ENCODE data around the gene MCUB.
"Not testable (repeated sequence)": the region's sequence is repeated elsewhere in the genome, so short reads cannot be mapped to it uniquely, and the experiment has no call there.

MCUB gene

GRCh38 chr4:109589119-109589518 lies 29.1 kb downstream of the MCUB start:
- no peak overlapping the region for H3K4me3 ChIP-seq (ENCODE audit: low read depth, low read length)
- H3K36me3 ChIP-seq (replicated peaks): no peaks in the 10 kb centered on the region
- no peak overlapping the region for H3K27ac ChIP-seq
- DNase-seq: no peak
- no peaks in the 10 kb centered on the region for H3K27me3 ChIP-seq (replicated peaks)
- in situ Hi-C loops (cut with HindIII; ENCODE audit: low pct_ligation_motif_present, low sequenced_read_pairs): no loop called here
- TF ChIP-seq CTCF (IDR thresholded peaks at IDR 0.05; ENCODE audit: low read depth, low read length, missing control alignments): no peak

GRCh38 chr4:109589605-109590004 lies 29.6 kb downstream of the MCUB start:
- Histone ChIP-seq H3K4me3 (ENCODE audit: low read depth, low read length) (no peak overlapping the region), H3K27ac (no peak overlapping the region), H3K36me3 (replicated peaks) (no peaks in the 10 kb centered on the region)

GRCh38 chr4:109590905-109591304 lies 30.9 kb downstream of the MCUB start:
- DNase-seq: no peak
- no peak overlapping the region for H3K4me3 ChIP-seq (ENCODE audit: low read depth, low read length)
- no peak overlapping the region for H3K27ac ChIP-seq
- in situ Hi-C loops (cut with HindIII; ENCODE audit: low pct_ligation_motif_present, low sequenced_read_pairs): no loop called here
- H3K36me3 ChIP-seq (replicated peaks): no peaks in the 10 kb centered on the region
- H3K27me3 ChIP-seq (replicated peaks): no peaks in the 10 kb centered on the region
- no peak for TF ChIP-seq CTCF (IDR thresholded peaks at IDR 0.05; ENCODE audit: low read depth, low read length, missing control alignments)

More at GRCh38 chr4:109589605-109590004, 29.6 kb downstream of the MCUB start:
- no peak for TF ChIP-seq CTCF (IDR thresholded peaks at IDR 0.05; ENCODE audit: low read depth, low read length, missing control alignments)
- DNase-seq: no peak
- in situ Hi-C loops (cut with HindIII; ENCODE audit: low pct_ligation_motif_present, low sequenced_read_pairs): no loop called here
- no peaks in the 10 kb centered on the region for H3K27me3 ChIP-seq (replicated peaks)

GRCh38 chr4:109592367-109592766 lies 32.3 kb downstream of the MCUB start:
- in situ Hi-C loops (cut with HindIII; ENCODE audit: low pct_ligation_motif_present, low sequenced_read_pairs): no loop called here

GRCh38 chr4:109595123-109595522 lies 35.1 kb downstream of the MCUB start:
- H3K4me3 ChIP-seq (ENCODE audit: low read depth, low read length); DNase-seq; H3K27me3 ChIP-seq (replicated peaks); H3K27ac ChIP-seq; H3K36me3 ChIP-seq (replicated peaks); in situ Hi-C loops (cut with HindIII; ENCODE audit: low pct_ligation_motif_present, low sequenced_read_pairs): not testable (repeated sequence)

More at GRCh38 chr4:109592367-109592766, 32.3 kb downstream of the MCUB start:
- Histone ChIP-seq H3K4me3 (ENCODE audit: low read depth, low read length) (no peak overlapping the region), H3K36me3 (replicated peaks) (no peaks in the 10 kb centered on the region), H3K27me3 (replicated peaks) (no peaks in the 10 kb centered on the region), H3K27ac (no peak overlapping the region)
- TF ChIP-seq CTCF (IDR thresholded peaks at IDR 0.05; ENCODE audit: low read depth, low read length, missing control alignments): no peak
- no peak for DNase-seq

- H3K36me3 ChIP-seq (replicated peaks); H3K27ac ChIP-seq; DNase-seq; H3K27me3 ChIP-seq (replicated peaks); in situ Hi-C loops (cut with HindIII; ENCODE audit: low pct_ligation_motif_present, low sequenced_read_pairs); H3K4me3 ChIP-seq (ENCODE audit: low read depth, low read length): not testable (repeated sequence)
Measured at GRCh38 chr4:109596420-109597085, 36.5 kb downstream of the MCUB start.

- in situ Hi-C loops (cut with HindIII; ENCODE audit: low pct_ligation_motif_present, low sequenced_read_pairs): no loop called here
- no peak for TF ChIP-seq CTCF (IDR thresholded peaks at IDR 0.05; ENCODE audit: low read depth, low read length, missing control alignments)
- Histone ChIP-seq H3K27me3 (replicated peaks) (no peaks in the 10 kb centered on the region), H3K36me3 (replicated peaks) (no peaks in the 10 kb centered on the region), H3K27ac (no peak overlapping the region), H3K4me3 (ENCODE audit: low read depth, low read length) (no peak overlapping the region)
- DNase-seq: no peak
Measured at GRCh38 chr4:109599046-109599652, 39.1 kb downstream of the MCUB start.

All from brain microvascular endothelial cell (primary cell).